Tibial nerve (tissue), 4 donors: ENCODE results near the gene RIMBP3B. TPM values are rescaled to one million over a fixed set of nuclear protein-coding genes. Genes with fewer than 3 reads are reported as not detected.
"Not testable (repeated sequence)": the region's sequence is repeated elsewhere in the genome, so short reads cannot be mapped to it uniquely, and the experiment has no call there.

Source experiments
- DNase-seq, 2 donors: peaks; one replicate each; pipeline ENCODE4 v3.0.0-alpha.2; 2019; ENCODE audit warnings: low spot score in 2 of 2
- H3K27ac ChIP-seq, 4 donors: fragments of 200-600 bp; sonication (generic) in 3 of 4; one replicate each; pipeline ENCODE4 v1.5.1; 2017 to 2019; ENCODE audit warnings: mild to moderate bottlenecking in 1 of 4
- H3K27me3 ChIP-seq, 2 donors: fragments of 200-600 bp; sonication (generic) in 1 of 2; one replicate each; pipeline versions ENCODE4 v1.5.1 to v1.6.0; 2017 to 2019
- H3K36me3 ChIP-seq, 3 donors: fragments of 200-600 bp; sonication (generic); one replicate each; pipeline ENCODE4 v1.5.1; 2018 to 2019
- H3K4me1 ChIP-seq, 4 donors: fragments of 200-600 bp; sonication (generic) in 3 of 4; one replicate each; pipeline ENCODE4 v1.5.1; 2017 to 2019
- H3K4me3 ChIP-seq, 4 donors: fragments of 200-600 bp; sonication (generic) in 3 of 4; one replicate each; pipeline ENCODE4 v1.5.1; 2017 to 2019; ENCODE audit warnings: mild to moderate bottlenecking in 1 of 4, moderate library complexity in 1 of 4
- H3K9me3 ChIP-seq, 4 donors: fragments of 200-600 bp; sonication (generic) in 3 of 4; one replicate each; pipeline ENCODE4 v1.5.1; 2017 to 2019
- WGBS, 2 donors: methylation state at CpG; one replicate each; pipeline ENCODE4 v1.1.5; 2018; 5-methylcytosine and 5-hydroxymethylcytosine counted together
- total RNA-seq, 4 donors: library from RNA; depleted of rRNA; stranded (reverse); fragments of >200 nt; gene quantifications; one replicate each; pipeline ENCODE4 v1.1.0, GENCODE V29; 2016

The RIMBP3B gene
- total RNA-seq, 4 donors from 2014 or later, result not detected

- H3K4me3 ChIP-seq, H3K27me3 ChIP-seq, H3K9me3 ChIP-seq, DNase-seq, H3K36me3 ChIP-seq, H3K4me1 ChIP-seq, H3K27ac ChIP-seq: not testable (repeated sequence)
- WGBS, 2 donors, result no CpG with 5 or more reads among the region's 7 CpGs
Observed at GRCh38 chr22:21389480-21389879, 5.9 kb downstream of the RIMBP3B start.

- DNase-seq, H3K4me3 ChIP-seq, H3K4me1 ChIP-seq, H3K9me3 ChIP-seq, H3K27me3 ChIP-seq, H3K27ac ChIP-seq, H3K36me3 ChIP-seq: not testable (repeated sequence)
- no CpG with 5 or more reads among the region's 9 CpGs for WGBS, 2 donors
Observed at GRCh38 chr22:21390013-21390412, 6.5 kb downstream of the RIMBP3B start.

- H3K4me3 ChIP-seq, H3K27me3 ChIP-seq, H3K27ac ChIP-seq, H3K9me3 ChIP-seq, H3K4me1 ChIP-seq, H3K36me3 ChIP-seq, DNase-seq: not testable (repeated sequence)
- no CpG with 5 or more reads among the region's 7 CpGs for WGBS, 2 donors
Observed at GRCh38 chr22:21394613-21395012, 11.1 kb downstream of the RIMBP3B start.

- H3K27me3 ChIP-seq, H3K27ac ChIP-seq, H3K4me3 ChIP-seq, H3K4me1 ChIP-seq, DNase-seq, H3K9me3 ChIP-seq, H3K36me3 ChIP-seq: not testable (repeated sequence)
- no CpG with 5 or more reads among the region's 21 CpGs for WGBS, 2 donors
Observed at GRCh38 chr22:21401197-21401969, 17.8 kb downstream of the RIMBP3B start.

GRCh38 chr22:21402763-21403314 lies 19.3 kb downstream of the RIMBP3B start:
- 58 to 92% methylated on average over 1 to 2 of the region's 5 CpGs for WGBS, 2 donors
- not testable (repeated sequence) for H3K4me1 ChIP-seq, H3K9me3 ChIP-seq, H3K27me3 ChIP-seq, H3K36me3 ChIP-seq, H3K4me3 ChIP-seq, H3K27ac ChIP-seq, DNase-seq

GRCh38 chr22:21407139-21407538 lies 23.6 kb downstream of the RIMBP3B start:
- 69 to 100% methylated on average over 1 of the region's 1 CpG for WGBS, 2 donors
- H3K27ac ChIP-seq, H3K4me1 ChIP-seq, H3K4me3 ChIP-seq, H3K9me3 ChIP-seq, DNase-seq, H3K36me3 ChIP-seq, H3K27me3 ChIP-seq: not testable (repeated sequence)

GRCh38 chr22:21407792-21408191 lies 24.2 kb downstream of the RIMBP3B start:
- not testable (repeated sequence) for H3K36me3 ChIP-seq, H3K27ac ChIP-seq, H3K4me3 ChIP-seq, DNase-seq, H3K27me3 ChIP-seq, H3K4me1 ChIP-seq, H3K9me3 ChIP-seq
- 83 to 100% methylated on average over 1 of the region's 4 CpGs for WGBS, 2 donors

GRCh38 chr22:21416375-21416774 lies 32.8 kb downstream of the RIMBP3B start:
- H3K27me3 ChIP-seq, H3K36me3 ChIP-seq, H3K9me3 ChIP-seq, DNase-seq, H3K4me1 ChIP-seq, H3K4me3 ChIP-seq, H3K27ac ChIP-seq: not testable (repeated sequence)
- 13 to 31% methylated on average over 3 to 5 of the region's 25 CpGs for WGBS, 2 donors

- not testable (repeated sequence) for H3K27me3 ChIP-seq, H3K36me3 ChIP-seq, H3K4me1 ChIP-seq, DNase-seq, H3K9me3 ChIP-seq
- Histone ChIP-seq H3K27ac (peak within 1 kb of the TSS in 3 of 4 donors; percentile 60 to 76 (median 71)), H3K4me3 (peak within 1 kb of the TSS in 3 of 4 donors; percentile 26 to 53 (median 42))
- no CpG with 5 or more reads among the region's 81 CpGs for WGBS, 2 donors
Observed at GRCh38 chr22:21417227-21417746, 33.7 kb downstream of the RIMBP3B start, which contains the start of gene HIC2. Gene HIC2 (plus strand): TSS chr22:21417371. CDS start chr22:21442832, 25,461 bp downstream.

- Histone ChIP-seq H3K4me3 (peak overlapping the region in 3 of 4 donors; percentile 26 to 53 (median 42)), H3K27ac (peak overlapping the region in 3 of 4 donors; percentile 60 to 76 (median 71))
- not testable (repeated sequence) for H3K36me3 ChIP-seq, H3K4me1 ChIP-seq, H3K9me3 ChIP-seq, H3K27me3 ChIP-seq
- WGBS, 2 donors, result 0% methylated on average over 8 of the region's 33 CpGs; no CpG with 5 or more reads in 1 of the 2 donors
- DNase-seq, result peak in 1 of 2 donors; percentile 12
Observed at GRCh38 chr22:21417853-21418252, 34.3 kb downstream of the RIMBP3B start.

- not testable (repeated sequence) for H3K27ac ChIP-seq, DNase-seq, H3K36me3 ChIP-seq, H3K9me3 ChIP-seq, H3K27me3 ChIP-seq, H3K4me3 ChIP-seq, H3K4me1 ChIP-seq
- WGBS, 2 donors, result 58 to 74% methylated on average over 5 of the region's 15 CpGs
Observed at GRCh38 chr22:21418974-21419638, 35.6 kb downstream of the RIMBP3B start.

GRCh38 chr22:21420180-21420763 lies 36.7 kb downstream of the RIMBP3B start:
- not testable (repeated sequence) for H3K4me1 ChIP-seq, H3K4me3 ChIP-seq, H3K27me3 ChIP-seq, H3K36me3 ChIP-seq, H3K27ac ChIP-seq, DNase-seq, H3K9me3 ChIP-seq
- 25 to 26% methylated on average over 5 of the region's 19 CpGs for WGBS, 2 donors

- WGBS, 2 donors, result no CpG with 5 or more reads among the region's 12 CpGs
- H3K27ac ChIP-seq, H3K27me3 ChIP-seq, H3K36me3 ChIP-seq, H3K4me1 ChIP-seq, DNase-seq, H3K4me3 ChIP-seq, H3K9me3 ChIP-seq: not testable (repeated sequence)
Observed at GRCh38 chr22:21424084-21424709, 40.6 kb downstream of the RIMBP3B start.
